NCI-H187 treated with DMSO at 0.1 percent for 48 hours (cell line): Measurements from ENCODE around the gene ST6GALNAC3.
"Not testable (repeated sequence)": the region's sequence is repeated elsewhere in the genome, so short reads cannot be mapped to it uniquely, and the experiment has no call there.

Source experiments
- DNase-seq: peaks from one replicate; lab custom pipeline; 2025; lab: John Stamatoyannopoulos, UW

ST6GALNAC3 gene

DNA sequence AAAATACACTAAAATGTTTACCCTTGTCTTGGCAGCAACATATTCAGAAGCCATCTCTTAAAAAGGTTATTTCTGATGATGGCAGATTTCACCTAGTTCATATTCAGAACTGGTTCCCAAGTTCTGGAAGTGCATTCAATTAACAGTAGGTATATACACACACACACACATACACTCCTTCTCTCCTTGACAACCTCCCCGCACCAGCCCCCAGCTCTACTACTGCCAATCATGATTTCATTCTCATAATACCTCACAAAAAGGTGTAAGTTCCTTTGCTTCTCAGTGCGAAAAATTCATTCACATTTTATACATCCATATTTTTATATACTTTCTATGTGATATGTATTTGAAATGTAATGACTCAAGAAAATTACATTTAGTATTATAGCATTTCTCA is 564.6 kb downstream of the ST6GALNAC3 start:
- DNase-seq = no peak

DNA sequence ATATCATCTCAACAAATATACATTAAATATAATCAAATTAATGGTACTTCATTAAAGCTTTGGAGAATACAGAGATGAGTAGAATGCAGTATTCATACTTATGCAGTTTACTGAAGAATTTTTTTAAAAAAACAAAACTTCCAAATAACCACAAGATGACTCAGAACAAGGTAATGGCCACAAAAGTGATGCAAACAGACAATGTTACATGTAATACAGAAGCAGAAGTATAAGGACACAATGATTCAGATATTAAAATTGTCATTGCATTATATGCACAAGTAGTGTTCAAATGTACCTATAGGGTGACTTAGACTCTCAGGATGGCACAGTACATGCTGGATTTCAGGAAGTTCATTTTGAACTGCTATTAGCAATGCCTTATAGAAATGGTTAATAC is 565.5 kb downstream of the ST6GALNAC3 start:
- DNase-seq = no peak

DNA sequence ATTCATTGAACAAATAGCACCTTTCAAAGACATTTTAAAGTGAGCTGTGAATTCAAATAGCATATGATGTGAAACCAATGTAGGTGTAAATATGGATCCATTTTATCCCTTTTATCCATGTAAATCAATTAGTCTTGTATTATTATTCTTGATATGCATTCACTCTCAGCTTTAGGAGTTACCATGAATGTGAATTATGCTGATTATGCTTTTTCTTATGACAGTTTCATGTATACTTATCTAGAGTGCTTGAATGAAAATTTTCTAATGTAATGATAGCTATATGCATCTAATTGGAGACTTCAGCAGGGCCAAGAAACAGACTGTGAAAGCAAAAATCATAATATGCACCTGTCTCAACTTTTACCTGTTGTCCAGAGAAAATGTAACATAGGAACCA is 566.2 kb downstream of the ST6GALNAC3 start:
- no peak for DNase-seq

DNA sequence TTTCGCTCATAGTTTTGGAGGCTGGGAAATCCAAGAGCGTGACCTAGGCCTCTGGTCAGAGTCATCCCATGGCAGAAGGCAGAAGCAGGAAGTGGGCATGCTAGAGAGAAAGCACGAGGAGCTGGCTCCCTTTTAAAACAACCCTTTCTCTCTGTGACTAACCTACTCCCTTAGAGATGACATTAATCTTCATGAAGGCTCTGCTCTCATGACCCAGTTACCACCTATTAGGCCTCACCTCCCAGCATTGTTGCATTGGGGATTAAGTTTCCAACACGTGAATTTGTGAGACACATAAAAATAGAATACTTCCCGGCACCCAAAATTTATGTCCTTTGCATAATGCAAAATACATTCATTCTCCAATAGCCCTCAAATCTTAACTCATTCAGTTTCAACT is 569.6 kb downstream of the ST6GALNAC3 start:
- DNase-seq = no peak

DNA sequence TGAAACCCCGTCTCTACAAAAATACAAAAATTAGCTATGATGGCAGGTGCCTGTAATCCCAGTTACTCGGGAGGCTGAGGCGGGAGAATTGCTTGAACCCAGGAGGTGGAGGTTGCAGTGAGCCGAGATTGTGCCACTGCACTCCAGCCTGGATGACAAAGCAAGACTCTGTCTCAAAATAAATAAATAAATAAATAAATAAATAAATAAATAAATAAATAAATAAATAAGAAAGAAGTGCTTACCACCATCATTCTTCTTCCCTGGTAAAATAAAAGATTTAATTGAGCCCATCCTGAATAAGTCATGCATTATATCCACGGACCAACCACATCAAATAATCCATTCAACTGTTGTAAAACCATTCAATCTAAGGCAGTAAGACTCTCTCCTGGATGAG is 578.3 kb downstream of the ST6GALNAC3 start:
- not testable (repeated sequence) for DNase-seq

DNA sequence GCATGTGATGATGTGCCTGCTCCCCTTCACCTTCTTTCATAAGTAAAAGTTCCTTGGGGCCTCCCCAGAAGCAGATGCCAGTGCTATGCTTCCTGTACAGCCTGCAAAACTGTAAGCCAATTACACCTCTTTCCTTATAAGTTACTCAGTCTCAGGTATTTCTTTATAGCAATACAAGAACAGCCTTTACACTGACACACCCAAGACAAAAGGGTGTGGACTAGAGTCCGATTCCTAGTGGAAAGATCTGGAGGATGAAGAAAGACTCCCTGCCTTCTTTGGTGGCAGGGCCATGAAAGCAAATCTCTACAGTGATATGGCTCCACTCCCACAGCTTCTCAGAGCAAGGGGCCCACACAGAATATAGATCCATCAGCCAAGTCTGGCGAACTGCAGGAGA is 583.1 kb downstream of the ST6GALNAC3 start:
- DNase-seq = no peak

DNA sequence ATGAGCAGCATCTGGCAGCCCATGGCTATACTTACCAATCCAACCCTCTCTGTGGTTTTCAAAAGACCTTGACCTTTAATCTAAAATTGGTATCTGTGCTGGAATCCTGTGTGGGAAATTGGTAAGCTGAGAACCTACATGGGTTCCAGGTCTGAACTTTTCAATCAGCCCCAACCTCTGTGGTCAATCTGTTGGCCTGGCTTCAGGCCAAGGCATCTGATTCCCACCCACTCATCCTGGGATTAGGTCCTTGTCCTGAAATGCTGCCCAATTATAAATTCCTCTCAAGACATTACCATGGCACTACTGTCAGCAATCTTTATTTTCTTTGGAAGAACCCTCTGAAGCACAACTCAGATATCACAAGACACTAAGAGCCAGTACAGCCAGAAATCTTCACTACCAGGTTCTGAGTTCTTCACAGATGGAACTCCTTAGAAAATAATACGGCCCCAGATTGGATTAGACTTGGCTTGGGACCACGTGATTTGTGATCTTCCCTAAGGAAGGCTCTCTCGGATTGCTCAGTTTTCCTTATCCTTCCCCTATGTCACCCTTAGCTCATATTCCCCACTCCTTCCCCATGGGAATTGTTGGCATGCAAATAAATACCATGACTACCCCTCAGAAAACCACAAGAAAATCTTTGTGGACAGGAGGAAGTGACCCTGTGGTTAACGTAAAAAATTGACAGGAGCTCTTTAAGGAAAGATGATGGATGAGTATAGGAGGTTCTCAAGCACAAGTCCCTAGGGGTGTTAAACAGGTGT is 584.8 kb downstream of the ST6GALNAC3 start:
- DNase-seq = no peak

DNA sequence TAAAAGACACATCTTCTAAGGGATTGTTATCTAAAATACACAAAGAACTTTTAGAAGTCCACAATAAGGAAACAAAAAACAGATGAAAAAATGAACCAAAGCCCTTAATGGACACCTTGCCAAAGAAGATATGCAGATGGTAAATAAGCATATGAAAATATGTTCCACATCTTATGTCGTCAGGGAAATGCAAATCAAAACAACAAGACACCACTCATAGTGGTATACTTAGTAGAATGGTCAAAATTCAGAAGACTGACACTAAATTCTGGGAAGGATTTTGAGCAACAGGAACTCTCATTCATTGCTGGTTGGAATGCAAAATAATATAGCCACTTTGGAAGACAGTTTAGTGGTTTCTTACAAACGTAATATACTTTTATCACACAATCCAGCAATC is 587.0 kb downstream of the ST6GALNAC3 start:
- no peak for DNase-seq

DNA sequence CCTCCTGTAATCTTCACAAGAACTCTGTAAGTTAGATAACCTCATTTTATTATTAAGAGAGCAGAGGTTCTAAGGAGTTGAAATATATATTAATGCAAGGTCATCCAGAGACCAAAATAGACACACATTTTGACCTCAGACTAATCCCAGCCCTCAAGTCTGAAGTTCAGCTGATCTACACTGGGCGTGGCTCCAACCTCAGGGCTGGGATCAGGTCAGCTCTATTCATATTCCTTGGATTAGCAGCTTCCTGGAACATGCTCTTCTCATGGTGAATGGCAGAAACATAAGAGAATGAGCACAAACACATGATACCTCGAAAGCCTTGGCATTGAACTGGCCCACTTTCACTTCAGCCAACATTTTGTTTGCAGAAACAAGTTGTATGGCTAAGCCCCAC is 592.0 kb downstream of the ST6GALNAC3 start:
- no peak for DNase-seq

DNA sequence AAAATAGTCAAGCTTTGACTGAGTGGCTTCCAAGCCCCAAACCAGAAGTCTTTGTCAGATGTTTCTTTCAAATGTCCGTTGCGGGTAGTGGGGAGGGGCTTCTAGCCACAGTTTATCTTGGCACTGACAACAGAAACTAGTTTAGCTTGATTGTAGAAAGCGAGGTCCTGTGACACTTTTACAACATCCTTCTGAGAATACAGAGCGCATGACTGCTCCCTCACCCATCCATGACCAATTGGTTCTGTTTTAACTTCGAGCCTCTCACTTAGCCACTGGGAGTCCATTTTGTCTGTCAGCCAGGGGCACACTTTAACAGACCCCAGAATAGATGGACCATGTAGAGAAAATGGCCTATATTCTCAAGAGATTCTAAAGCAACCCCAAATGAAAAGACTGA is 593.5 kb downstream of the ST6GALNAC3 start:
- DNase-seq = peak; percentile 4

DNA sequence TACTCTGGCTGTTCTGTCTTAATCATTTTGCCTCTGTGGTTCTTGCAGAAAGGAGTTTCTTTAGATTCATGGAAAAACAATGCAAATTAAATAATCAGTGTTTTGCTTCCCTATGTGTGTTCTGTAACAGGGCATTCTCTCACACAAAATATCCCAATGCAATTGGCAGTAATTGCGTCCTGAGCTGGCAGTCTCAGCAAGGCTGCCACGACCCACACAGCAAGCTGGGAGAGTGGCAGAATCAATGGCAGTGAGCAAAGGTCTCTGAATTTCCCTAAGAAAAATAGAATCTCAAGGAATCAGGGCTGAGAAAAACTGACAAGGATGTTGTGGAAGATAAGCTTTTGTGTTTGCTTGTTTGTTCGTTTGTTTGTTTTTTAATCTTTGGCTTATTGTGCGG is 594.6 kb downstream of the ST6GALNAC3 start:
- DNase-seq = no peak

DNA sequence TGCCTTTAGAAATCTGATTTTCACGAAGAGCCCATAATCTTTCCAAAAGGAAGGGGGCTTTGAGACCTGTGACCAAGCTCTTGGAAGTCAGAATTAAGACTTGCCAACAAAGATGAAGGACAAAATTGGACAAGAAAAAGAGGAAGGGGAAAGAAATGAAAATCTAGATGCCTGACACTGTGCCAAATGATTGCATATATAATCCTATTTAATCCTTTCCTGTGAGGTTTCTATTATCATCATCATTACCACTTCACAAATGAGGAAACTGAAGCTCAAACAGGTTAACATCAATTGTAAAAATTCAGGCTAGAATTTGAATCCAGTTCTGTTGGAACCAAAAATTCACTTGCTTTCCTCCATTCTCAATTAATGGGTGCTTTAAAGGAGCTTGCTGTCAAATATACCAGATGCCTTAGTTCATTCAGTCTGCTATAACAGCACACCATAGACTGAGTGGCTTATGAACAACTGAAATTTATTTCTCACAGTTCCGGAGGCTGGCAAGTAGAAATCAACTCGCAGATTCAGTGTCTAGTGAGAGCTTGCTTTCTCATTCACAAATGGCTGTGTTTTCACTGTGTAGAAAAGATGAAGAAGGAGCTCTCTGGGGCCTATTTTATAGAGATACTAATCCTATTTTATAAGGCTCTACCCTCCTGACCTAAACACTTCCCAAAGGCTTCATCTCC is 595.2 kb downstream of the ST6GALNAC3 start:
- DNase-seq = no peak

DNA sequence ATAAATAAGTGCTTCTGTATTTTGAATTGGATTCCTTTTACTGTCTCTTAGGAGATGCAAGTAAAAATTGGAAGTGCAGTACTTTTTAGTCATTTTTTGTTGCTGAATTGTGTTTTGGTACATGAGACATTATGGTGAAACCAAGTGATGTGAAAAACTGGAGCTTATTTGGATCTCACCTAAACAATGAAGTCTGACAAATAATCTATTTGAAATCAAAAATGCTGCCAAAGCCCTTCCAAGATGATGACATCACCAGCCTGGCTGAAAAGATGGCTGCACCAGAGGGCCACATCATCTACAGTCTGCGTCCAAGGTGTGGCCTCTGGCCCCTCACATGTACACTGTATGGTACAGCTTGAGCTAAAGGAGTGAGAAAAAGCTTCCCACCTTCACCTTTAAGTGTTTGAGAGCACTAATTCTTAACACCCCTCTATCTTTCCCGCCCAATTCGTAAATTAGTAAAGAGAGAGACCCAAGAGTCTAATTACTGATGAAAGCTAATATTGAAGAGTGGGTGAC is 600.2 kb downstream of the ST6GALNAC3 start:
- no peak for DNase-seq

DNA sequence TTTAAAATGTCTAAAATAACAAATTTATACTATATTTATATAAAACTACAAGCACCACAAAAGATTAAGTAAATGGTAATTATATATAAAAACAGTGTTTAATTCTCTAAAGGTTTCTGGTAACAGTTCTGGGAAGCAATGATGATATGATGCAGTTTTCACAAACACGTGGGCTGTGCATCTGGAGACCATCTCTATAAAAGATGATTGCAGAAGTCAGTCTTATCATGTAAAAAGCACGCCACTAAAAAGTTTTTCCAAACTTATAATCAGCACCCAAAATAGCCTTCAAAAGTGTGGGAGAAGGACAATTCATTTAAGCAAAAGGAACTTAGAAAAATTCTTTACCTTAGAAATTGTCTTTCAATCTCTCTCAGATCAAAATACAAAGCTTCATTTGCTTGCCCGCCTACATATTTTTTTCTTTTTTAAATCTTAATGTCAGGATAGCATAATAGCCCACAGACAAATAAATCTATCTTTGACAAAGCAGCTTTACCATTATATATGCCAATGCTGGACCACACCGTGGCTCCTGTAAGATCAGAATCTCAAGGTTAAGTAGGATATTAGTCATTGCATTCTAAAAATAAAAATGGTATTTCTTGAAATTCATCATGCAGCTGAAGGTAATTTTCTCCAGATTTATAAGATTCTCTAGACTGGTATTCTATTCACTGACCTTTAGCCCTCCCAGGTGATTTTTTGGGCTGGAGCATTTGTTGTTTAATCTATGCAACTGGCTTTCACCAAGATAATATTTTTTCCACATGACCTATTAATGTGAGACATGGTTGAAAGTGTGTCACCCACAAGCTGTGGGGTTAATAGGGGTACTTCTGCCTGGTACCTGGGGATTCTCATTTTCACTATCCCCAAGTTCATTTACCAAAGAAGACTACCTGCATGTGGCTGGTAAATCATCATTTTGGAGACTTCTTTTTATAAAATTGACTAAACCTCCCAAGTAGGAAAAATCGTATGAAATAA is 603.2 kb downstream of the ST6GALNAC3 start:
- DNase-seq = no peak

DNA sequence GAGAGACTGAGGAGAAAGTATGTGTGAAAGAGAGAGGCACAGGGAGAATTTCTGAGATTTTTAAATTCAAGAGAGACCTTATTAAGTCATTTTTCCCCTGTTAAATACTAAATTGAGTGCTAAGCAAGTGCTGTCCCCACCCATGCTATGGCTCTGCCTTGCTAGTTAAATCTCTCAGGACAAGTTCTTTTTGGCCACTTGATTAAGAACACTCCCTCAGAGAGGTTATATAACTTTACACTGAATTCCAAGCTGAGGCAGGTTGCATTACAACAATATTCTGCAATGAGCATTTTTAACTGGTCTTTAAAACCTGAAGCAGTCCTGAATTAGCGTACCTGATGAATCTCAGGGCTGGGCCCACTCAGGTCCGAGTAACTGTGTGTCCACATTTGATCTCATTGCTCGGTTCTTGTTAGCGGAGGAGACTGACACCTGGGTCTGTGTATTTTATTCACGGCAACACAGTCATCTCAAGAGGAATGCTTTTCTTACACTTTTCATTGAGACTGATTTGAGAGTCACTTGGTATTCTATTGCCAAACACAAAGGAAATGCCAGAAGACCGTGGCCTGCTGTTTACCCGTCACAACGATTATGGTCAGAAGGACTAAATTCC is 605.1 kb downstream of the ST6GALNAC3 start:
- DNase-seq = no peak

DNA sequence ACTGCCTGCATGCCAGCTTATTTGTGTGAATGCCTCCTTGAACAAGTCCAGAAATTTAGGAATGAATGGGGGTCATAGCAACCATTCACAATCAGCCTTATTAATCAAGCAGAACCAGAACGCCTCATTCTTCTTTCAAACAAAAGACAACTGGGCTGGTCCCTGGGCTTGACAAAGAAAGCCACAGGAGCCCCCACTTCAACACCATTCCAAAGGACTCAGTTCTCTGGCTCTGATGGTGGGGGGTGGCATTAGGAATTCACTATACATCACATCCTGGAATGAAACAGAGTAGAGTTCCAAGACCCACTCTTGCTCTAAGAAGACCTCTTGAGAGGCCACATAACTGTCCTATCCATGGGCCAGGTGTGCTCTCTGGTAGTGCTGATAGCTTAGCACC is 606.1 kb downstream of the ST6GALNAC3 start:
- no peak for DNase-seq

DNA sequence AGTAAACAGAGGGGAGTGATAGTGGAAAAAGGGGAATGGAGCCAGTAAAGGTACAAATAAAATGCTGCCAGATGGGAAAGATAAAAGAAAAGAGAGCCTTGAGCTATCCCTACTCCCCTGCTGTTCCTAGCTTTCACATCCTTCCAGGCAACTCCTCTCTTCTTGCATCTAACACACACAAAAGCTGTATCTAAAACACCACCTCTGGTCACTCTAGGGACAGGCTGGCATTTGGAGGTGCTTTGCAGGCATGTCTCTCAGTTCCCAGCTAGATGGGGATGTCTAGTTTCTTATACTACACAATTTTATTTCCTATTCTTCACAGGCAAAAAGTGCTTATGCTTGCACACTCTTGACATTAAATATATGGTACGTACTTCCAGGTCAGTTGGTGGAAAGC is 607.6 kb downstream of the ST6GALNAC3 start:
- DNase-seq = no peak
